Stimulated activated CD4-positive, alpha-beta T cell treated with anti-CD3 and anti-CD28 coated beads, Interleukin-12 subunit alpha, Interleukin-12 subunit beta, amount 100 ng/mL, for 24 hours (primary cell): ENCODE results near the gene UCK2.

ENCODE experiments used
- DNase-seq, 2 experiments: peaks; one replicate each; pipeline ENCODE4 v3.0.0-alpha.2; 2020; ENCODE audit warnings: low read depth in 2 of 2

The UCK2 gene

DNA sequence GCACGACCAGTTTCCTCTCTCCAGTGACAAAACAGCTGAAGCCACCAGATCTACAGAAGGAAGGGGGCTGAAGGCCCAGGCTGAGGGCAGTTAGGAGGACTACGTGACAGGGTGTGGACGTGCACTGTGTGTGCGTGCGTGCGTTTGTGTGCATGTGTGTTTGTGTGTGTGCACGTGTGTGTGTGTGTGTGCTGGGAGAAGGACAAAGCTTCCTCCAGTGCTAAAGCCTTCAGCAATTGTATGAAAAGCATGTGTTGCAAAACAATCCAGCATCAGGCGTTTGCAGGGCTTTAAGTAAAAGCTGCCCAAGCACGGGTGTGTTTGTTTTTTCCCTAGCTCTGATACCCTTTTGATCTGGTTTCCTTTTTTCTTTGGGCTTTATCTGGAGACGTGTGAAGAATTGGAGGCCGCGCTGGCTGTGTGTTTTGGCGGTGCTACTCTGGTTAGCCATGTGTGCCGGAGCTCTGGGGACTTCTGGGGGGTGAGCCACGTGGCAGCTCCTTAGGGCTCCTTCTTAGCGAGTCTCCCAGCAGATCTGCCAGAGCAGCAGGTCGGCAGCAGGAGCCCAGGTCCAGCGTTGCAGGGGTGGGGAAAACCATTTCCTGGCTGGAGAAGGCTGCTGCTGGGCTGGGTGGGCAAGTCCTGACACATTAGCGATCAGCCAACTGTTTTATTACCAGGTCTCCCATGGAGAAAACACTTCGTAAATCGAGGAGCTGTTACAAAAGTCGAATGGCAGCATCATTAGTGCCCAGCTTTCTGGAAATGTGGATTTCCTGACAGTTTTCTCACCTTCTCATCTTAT, 73.4 kb downstream of the UCK2 start:
- DNase-seq, result no peak

DNA sequence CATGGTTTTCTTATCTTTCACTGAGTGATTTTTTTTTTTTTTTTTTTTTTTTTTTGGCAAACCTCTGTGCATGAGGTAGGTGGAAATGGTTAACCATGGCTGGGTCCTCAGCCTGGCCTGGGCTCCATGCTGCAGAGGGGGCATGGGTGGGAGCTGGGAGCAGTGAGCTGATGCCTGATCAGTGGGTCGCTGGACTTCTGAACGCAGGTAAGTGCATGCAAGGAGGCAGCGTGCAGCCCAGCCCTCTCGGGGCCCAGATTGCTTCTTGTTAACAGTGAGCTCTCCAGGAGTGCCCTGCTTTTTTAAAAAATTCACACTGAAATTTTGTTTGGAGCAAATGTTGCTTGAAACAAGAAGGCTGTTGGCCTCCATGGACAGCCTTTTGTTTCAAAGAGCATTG, 75.2 kb downstream of the UCK2 start:
- no peak for DNase-seq

DNA sequence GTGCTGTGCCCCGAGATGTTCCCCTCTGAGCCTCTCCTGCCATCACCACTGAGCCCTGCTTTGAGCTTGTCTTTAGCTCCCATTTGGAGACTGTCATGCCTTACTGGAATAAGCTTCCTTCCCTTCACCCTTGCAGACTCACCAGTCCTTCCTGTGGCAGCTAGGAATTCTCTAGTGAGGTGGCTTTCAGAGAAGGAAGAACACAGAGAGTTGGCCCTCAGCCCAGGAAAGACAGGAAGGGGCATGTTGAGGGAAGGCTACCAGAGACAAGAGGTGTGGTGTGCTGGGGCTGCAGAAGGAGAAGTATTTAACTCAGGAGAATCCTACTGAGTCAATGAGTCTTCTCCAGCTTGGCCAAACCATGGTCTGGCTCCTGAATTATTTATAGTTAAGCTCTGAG, 76.3 kb downstream of the UCK2 start:
- DNase-seq, result no peak

DNA sequence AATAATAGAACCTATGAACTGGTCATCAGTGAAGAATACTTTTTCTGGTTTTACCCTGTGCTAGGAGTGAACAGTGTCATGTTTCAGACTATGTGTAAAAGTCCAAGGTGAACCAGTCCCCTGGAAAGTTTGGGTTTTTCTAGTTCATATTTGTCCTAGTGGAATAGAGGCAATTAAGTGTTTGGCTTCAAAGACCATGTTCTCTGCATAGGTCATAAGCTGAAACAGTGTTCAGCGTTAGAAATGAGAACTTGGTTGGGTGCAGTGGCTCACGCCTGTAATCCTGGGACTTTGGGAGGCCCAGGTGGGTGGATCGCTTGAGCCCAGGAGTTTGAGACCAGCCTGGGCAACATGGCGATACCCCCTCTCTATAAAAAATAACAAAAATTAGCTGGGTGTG, 77.5 kb downstream of the UCK2 start:
- DNase-seq, result no peak

DNA sequence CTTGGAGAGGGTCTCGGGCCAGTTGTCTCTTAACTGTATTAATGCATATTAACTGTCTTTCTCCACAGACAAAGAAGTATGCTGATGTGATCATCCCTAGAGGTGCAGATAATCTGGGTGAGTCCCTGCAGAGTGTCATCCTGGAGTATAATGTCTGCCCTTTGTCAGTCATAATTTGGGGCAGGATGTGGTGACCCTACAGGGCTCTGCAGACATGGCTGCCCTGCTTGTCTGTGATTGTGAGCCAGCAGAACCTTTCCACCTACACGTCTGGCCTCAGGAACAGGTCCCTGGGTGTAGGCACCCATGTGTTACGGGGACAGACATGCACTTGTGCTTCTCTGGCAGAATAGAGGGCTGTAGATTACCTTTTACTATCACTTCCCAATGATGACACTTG, 78.4 kb downstream of the UCK2 start:
- DNase-seq, result no peak

DNA sequence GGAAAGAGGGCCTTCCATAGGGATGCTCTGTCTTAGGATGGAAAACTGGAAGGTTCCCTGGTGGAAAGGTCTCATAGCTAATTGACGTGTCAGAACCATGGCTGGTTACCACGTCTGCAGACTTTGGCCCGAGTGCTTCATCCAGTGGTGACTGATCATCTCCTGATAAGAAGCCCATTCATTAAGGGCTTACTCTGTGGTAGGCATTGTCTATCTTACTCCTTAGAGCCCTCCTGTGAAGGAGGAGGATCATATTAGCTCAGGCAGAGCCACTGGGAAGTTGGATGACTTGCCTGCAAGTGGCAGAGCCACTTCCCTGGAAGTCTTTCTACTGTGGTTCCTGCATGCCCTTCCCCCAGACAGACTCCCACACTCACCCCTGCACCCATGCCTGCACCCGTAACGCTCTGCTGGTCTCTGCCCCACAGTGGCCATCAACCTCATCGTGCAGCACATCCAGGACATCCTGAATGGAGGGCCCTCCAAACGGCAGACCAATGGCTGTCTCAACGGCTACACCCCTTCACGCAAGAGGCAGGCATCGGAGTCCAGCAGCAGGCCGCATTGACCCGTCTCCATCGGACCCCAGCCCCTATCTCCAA, 79.9 kb downstream of the UCK2 start:
- no peak for DNase-seq

DNA sequence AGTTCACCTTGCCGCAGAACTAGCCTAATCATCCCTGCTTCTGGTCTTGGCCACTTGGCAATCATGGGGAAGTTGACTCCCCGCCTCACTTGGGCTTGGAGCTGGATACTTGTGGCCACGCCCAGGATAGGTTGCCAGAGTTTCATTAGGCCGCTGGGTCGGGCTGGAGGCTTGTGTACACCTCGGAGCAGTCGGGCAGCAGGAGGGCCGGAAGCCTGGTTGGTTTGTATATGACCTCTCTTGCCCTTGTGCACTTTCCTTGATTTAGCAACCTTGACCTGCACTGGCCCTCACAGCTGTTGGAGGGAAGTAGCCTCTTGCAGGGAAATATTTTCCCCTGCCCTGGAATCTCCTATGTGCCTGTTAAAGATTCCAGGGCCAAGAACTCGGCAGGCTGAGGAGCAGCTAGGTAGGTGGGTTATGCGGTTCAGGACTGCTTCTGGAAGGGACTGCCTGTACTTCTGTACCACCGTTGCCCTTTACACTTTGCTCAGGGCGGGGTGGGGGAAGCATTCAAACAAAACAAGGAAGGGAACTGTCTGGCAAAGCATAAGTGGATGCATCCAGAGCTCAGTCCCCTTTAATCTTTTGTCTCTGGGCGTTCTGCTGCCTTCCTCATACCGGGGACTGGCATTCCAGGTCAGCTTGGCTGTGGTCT, 83.5 kb downstream of the UCK2 start:
- no peak for DNase-seq

DNA sequence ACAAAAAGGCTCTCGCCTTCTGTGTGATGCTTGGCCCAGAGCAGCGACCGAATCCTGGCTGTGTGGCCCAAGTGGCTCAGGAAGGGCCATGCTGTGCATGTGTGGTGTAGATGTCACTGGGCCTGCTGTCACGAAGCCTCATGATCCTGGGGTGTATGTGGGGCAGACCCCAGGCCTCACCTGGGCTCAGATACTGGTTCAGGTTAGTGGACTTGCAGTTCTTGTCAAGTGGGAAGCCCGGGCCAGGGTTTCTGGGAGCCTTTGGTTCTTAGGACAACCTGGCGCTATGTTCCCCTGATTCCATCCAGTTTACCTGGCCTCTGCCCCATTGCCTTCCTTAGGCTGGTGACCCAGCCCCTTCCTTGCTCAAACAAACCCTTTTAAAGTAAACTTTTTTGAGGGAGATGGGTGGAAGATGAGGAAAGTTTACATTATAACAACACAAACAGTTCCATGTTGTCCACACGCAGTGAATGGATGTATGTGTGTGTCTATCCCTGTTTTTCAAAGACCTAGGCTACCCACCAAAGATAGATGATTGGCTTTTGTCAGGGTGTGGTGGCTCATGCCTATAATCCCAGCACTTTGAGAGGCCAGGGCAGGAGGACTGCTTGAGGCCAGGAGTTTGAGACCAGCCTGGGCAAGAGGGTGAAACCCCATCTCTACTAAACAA, 84.3 kb downstream of the UCK2 start:
- no peak for DNase-seq

DNA sequence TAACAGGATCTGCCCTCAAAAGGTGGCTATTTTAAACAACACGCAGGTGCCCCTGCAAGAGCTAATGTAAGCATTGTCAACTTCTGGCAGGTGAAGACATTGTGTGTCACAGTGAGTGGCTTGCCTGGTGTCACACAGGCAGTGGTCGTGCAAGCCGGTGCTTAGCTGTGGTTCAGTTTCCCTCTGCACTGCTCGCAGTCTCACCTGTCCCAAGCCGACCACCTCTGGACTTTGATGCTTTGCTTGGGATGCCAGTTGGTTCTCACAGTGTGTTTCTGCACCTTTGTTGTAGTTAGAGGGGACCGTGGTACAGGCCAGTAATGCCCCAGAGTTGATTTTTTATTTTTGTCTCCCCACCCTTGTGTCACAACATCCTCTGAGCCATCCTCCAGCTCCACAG, 85.2 kb downstream of the UCK2 start:
- no peak for DNase-seq

DNA sequence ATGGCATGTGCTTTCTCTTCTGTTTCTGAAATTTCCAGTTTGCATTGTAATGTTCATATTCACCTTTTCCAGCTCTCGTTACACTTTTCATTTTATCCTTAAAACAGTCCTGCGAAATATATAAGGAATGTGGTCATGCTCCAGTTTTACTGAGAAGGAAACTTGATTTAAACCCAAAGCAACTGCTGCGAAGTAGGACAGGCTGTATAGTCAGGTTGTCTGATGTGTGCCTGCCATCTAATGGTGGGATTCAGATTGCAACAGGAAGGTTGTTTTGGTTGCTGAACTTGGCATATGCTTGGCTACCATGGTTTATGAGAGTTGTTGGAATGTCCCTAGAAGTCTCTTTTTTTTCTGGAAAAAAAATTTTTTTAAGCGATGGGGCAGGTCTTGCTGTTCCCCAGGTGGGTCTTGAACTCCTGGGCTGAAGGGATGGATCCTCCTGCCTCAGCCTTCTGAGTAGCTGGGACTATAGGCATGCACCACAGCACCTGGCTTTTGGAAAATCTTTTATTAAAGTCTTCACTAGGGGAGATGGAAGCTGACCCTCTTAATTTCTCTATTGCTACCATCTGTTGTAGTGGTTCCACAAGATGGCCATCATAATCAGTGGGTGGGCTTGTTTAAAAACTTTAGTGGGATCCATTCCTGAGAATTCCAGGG, 86.9 kb downstream of the UCK2 start:
- DNase-seq, result peak; percentile 14 to 46

DNA sequence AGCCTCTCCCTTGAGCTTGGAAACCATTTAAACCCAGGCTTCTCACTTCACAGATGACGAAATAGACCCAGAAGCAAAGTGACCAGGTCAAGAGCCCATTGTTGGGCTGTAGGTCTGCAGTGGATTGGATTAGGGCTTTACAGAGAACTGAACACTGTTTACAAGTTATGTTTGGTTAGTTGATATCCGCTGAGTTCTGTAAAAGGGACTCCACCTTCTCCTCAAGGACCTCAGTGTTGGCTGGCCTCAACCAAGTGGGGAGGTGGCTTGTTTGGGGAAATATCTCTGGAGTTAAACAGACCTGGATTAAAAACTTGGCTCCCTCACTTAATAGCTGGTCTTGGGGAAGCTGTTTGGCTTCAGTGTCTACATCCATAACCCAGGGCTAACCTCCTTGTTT, 88.1 kb downstream of the UCK2 start:
- DNase-seq, result no peak

DNA sequence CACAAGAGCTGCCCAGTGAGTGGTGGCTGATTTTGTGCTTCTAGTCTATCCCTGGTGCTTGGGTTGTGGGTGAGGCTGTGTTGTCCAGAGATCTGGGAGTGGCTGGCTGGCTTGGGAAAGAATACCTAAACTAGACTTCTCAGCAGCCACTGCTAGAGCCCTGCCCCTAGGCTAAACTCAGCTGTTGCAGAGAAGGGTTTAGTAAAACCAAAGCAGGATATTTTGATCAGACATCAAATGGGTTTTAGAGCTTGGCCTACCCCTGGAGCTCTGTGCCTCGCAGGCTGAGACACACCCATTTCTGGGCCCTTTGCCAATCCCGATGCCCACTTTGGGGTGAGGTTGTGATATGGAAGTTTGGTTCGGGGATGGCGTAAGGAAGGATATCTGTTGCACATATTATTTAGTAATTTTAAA, 88.5 kb downstream of the UCK2 start:
- no peak for DNase-seq

DNA sequence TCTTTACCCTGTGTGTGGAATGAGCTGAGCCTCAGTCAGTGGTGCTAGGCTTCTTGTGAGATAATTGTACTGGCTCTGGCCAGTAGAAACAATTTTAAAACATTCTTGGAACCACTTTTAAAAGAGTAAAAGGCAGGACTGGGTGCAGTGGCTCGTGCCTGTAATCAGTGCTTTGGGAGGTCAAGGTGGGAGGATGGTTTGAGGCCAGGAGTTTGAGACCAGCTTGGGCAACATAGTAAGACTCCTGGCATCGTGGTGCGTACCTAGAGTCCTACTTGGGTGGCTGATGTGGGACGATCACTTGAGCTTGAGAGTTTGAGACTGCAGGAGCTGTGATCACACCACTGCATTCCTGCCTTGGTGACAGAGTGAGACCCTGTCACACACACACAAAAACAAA, 89.8 kb downstream of the UCK2 start:
- DNase-seq, result no peak

DNA sequence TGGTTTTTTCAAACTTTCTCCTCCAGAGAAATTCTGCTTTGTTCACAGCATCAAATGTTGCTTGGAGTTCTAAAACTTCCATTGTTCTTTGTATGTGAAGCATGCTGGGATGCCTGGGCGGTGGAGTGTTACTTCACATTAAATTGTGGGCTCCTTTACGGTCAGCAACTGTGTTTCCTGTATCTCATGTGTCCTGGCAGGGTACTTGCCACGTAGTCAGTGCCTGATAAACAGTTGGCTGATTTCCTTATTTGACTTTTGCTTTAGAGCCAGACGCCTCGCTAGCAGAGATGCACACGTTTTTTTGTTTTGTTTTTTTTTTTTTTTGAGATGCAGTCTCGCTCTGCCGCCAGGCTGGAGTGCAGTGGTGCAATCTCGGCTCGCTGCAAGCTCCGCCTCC, 96.7 kb downstream of the UCK2 start:
- no peak for DNase-seq

DNA sequence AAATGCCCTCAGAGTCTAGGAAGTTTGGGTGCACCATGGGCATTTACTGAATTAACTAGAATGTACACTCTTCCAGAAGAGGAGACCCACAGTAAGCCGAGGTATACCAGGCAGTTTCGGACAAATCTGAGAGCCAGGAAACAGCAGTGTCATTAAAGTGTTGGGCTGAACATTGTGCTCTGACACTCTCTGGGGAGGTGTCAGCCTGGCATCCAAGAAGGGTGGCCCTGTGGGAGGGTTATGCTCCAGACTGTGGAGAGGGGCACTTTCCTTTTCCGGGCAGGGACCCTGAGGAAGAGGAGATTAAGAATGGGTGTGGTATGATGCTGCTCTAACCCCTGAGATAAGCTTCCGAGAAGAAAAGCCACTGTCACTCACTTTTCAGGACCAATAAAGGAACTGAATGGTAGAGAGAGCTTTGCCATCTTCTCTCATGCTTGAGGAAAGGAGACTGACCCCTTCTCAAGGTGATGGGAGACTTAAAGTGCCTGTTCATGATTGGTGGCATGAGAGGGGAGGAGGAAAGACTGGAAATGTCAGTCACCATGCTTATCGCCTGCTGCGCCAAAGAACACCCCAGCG, 98.2 kb downstream of the UCK2 start:
- DNase-seq, result no peak

DNA sequence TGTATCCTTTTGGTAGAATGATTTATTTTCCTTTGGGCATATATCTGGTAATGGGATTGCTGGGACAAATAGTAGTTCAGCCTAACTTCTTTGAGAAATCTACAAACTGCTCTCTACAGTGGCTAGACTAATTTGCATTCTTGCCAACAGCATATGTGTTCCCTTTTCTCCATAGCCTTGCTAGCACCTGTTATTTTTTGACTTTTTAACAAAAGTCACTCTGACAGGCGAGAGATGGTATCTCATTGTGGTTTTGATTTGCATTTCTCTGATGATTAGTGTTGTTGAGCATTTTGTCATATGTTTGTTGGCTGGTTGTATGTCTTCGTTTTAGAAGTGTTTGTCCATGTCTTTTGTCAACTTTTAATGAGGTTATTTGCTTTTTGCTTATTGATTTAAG, 99.8 kb downstream of the UCK2 start:
- no peak for DNase-seq

DNA sequence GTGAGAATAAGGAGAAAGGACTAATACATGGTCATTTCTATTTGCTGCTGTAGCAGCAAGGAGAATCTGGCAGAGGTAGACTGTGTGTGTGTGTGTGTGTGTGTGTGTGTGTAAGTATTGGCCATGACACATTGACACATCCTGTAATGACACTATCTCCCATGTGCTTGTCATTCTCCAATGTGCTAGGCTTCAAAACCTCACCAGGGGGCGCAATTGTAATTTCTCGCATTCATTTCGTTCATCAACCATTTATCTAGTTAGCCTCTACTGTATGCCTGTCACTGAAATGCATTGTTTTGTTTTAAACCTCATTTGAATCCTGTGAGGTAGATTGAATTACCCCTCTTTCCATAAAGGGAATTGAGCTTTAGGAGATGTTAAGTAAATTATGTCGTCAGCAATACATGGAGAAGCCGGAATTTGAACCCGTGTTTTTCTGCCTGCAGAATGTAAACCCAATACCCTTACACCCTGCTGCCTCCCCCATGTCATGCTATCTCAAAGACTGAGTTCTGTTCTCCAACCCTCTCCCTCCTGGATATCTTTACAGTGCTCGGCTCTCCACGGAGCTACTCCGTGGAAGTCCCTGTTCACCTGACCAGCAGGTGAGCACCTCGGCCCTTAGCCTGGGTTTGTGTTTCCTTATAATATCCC, 100.8 kb downstream of the UCK2 start:
- peak in 1 of 2 experiments; percentile 32 for DNase-seq

DNA sequence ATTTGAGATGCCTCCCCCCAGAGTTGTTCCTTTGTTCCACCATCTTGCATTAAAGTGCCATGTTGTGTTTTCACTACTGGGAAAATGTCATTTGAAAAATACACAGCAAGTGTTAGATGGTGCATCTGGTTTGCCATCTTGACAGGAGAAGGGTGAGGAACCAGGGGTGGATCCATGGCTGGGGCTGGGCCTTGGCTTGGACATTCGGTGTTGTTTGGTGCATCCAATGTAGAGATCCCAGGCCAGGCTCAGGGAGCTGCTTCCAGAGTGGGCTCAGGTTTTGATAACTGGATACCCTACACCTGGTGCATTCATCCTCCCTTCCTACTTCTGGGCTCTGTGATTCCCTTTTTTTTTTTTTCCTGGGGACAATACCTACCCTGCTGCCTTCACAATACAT, 103.5 kb downstream of the UCK2 start:
- DNase-seq, result no peak

DNA sequence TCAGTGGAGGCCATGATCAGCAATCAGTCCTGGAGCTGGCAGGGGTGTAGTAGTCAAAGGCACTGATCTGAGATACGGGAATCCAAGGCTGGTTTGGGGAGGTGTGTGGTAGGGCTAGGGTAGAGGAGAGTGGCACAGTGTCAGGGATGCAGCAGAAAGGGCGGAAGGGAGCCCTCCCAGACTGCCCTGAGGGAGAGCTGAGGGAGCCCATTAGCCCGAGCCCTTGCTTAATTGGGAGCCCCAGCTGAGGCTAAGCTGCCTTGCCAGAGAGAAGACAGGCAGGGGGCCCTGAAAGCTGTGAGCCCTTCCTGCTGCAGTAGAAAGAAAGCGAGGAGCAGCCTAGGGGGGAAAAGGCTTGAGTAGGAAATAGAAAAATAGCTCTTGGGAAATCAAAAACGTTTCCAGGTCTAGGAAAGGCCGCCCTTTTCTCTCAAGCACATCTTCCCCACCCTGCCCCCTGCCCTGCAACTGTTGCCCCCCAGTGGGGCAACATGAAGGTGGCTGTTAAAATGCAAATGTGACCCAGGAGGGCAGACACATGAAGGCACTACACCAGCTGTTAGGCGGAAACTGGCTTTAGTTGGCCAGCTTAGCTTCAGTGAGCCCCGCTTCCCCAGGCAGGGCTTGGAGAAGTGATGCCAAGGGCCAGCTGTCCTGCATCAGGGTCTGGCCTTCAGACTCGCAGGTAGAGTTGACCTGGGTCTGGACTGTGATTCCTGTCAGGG, 106.2 kb downstream of the UCK2 start:
- DNase-seq, result no peak

DNA sequence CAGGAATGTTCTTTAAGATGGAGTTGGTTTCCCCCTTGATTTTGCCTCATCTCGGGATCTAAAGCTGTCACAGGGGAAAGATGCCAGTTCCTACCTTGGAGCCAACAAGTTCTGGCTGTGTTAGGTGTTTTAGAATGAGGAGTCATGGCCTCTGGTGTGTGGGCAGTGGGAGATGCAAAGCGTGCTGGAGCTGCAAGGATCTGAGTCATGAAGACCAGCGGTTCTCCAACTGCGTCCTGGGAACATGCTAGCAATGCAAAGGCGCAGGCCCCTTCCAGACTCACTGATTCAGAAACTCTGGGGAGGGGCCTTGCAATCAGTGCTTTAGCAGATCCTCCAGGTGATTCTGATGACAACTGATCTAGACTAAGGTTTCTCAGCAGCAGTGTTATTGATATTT, 109.1 kb downstream of the UCK2 start:
- DNase-seq, result no peak

DNA sequence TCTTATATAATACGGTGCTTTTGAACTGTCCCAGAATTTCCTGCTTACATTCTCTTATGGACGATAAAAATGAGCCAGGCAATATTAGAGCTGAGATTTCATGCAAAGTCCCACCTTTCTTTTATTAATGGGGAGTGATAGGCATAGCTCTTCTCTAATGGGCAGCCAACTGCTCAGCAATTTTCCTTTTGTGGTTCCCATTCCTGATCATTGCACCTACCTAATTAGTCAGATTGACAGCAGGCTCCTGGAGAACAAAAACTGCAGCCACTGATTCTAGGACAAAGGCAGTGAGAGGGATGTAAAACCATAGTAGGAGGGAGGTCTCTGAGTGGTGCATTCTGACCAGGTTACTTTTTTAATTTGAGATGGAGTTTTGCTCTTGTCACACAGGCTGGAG, 110.4 kb downstream of the UCK2 start:
- no peak for DNase-seq
